ENCODE measurements around the gene BANF2.

BANF2 gene

DNA sequence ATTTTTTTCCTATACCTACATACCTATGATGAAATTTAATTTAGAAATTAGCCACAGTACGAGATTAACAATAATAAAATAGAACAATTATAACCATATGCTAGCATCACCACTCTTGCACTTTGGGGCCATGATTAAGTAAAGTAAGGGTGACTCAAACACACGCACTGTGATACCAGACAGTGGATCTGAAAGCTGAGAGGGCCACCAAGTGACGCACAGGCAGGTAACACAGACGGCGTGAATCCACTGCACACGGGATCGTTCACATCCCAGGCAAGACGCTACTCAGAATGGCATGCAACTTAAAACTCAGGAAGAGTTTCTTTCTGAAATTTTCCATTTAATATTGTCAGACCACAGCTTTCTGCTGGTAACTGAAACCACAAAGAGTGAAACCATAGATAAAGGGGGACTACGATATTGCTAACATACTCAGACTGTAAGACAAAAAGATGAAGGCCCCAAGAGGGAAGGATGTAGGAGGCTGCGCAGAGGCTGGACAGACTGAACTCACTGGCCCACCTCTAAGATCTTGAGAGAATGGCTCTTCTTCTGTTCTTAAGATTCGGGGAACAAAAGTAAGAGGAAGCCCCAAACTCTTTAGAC is 35.6 kb upstream of the BANF2 start:
- DNase-seq, result no peak

- no peak for DNase-seq
Observed at GRCh38 chr20:17665756-17666155, 34.0 kb upstream of the BANF2 start.

DNA sequence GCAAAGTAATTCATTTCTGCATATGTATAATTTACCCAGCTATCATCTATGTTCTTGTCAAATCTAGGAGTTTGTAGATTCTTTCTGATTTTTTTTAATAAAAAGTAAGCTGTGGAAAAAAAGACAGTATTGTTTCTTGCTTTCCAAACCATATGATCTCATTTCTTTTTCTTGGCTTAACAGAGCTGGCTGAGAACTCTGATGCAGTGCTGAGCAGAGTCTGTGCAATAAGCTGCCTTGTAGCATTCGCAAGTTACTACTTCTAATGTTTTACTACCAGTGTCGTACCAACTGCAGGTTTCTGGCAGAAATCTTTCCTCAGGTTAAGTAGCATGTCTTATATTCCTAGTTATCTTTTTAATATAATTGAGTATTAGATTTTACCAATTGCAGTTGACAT is 33.3 kb upstream of the BANF2 start:
- DNase-seq, result no peak

DNA sequence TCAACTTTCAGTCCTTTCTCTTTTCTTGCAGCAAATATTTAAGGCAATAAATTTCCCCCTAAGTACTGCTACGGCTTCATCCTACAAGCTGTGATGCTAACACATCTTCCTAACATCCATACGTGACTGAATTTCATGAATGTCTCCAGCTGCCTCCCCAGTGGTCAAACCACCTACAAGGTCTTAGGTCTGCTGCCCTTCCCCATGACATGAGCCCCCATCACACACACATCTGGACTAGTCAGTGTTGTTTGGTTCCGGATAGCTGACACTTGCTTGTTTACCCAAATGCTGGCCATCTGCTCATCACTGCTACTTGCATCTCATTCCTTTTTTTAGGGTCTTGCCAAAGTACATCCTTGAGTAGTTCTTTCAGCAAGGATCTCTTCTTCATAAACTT is 32.3 kb upstream of the BANF2 start:
- DNase-seq, result no peak

GRCh38 chr20:17668432-17668831 is 31.3 kb upstream of the BANF2 start:
- no peak for DNase-seq

GRCh38 chr20:17669306-17669931 is 30.3 kb upstream of the BANF2 start:
- DNase-seq, result no peak

DNA sequence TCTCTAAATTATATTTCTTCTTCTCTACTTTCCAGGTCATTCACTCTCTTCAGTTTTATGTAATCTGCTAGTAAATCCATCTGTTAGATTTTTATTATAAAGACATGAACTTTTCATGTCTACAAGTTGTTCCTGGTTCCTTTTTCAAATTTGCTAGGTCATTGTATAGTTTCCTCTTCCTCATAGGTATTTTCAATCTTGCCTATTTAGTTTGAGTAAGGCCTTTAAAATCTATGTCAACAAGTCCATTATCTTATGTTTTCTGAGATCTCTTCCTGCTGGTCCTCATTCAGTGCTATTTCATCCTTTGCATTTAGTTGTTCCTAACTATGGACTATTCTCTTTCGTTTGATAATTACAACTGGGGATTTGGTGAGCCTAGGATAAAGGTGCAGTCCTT is 28.8 kb upstream of the BANF2 start:
- DNase-seq, result no peak

DNA sequence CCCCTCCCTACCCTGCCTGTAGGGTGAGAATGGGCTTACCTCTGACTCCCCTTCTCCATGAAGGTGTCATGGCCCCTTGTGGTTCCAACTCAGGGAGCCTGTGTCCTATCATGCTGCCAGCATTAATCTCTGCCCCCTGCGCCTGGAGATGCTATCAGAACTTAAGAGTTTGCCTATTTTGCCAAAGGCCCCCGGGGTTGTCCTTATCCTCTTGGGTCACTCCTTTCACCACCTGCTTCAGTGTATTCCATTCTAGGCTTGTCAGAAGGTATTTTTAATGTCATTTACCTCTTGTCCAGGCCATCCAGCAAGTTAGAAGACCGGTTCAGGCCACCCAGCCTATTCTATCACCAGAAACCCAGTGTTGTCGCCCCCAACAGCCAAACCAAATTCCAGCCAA is 28.2 kb upstream of the BANF2 start:
- no peak for DNase-seq

- no peak for DNase-seq
Observed at GRCh38 chr20:17673084-17673483, 26.7 kb upstream of the BANF2 start.

- DNase-seq, result no peak
Observed at GRCh38 chr20:17674722-17675518, 24.8 kb upstream of the BANF2 start.

GRCh38 chr20:17675519-17676377 is 24.0 kb upstream of the BANF2 start:
- no peak for DNase-seq

GRCh38 chr20:17676378-17676759 is 23.4 kb upstream of the BANF2 start:
- no peak for DNase-seq

GRCh38 chr20:17676942-17677341 is 22.8 kb upstream of the BANF2 start:
- DNase-seq, result no peak

DNA sequence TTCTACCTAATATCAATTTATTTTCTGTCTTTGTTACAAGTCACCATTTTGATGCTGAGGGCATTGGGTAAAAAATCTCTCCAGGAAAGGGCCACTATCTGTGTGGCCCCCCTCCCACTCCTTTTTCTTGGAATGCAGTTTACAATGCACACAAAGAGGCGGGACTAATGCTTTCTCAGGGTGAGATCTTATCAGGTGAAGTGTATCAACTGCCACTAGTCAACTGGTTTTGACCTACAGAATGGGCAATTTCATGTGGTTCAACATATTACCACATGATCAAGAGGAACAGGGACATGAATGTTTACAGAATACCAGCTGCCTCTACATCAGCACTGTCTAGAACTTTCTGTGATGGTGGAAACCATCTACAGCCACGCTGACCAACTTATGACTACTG is 21.5 kb upstream of the BANF2 start:
- DNase-seq, result no peak

DNA sequence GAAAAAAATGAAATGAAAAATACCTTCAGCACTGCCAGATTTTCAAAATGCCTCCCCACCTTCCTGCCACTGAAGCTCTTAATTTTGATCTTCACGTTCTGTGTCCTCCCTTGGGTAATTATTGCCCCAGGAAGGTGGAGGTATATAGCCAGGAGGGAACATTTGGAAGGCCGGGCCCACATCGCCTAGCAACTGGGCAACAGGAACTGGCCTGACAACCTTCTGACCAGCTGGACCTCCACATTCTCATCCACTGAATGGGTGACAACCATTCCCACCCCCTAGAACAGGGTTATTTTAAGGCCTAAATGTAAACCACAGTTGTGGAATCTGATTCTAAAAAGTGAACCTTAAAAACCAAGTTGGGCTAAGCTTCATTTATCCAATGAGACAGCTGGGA is 20.9 kb upstream of the BANF2 start:
- DNase-seq, result no peak

GRCh38 chr20:17679941-17680835 is 19.6 kb upstream of the BANF2 start:
- peak; percentile 44 for DNase-seq

DNA sequence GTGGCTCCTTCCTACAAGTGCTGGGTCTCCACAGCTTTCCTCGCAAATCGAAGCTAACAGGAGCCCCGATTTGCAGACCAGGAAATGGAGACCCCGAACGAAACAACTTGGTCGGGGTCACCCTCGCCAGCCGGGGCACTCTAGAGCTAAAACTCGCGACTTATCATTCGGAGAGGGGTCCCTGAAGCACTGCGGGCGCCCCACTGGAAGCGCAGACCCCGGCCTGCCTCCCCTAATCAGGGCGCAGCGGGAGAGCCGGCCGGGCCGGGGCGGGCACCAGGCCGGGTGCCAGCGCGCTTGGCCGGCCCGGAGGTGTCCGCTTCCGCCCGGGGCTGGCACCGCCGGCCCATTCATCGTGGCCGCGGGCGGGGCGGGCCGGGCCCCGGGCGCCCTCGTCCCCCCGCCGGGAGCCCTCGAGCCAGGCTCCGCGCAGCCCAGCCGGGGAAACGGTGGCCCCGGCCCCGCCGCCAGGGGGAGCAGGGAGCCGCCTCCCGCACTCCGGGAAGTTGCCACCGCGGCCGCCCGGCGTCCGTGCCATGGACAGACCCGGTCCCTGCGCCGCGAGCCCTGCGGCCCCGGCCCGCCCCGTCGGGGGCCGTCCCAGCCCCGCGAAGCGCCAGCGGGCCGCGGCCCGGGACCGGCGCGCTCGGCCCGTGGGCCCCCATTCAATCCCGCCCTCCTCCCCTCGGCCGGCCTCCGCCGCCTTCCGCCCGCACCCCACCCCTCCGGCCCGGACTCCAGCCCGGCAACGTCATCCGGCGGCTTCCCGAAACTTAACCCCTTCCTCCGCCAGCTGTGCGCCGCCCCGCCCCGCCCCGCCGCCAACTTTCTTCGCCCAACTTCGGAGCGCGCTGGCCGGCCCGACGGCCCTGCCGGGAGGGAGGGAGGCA is 18.7 kb upstream of the BANF2 start:
- DNase-seq, result peak; percentile 67

GRCh38 chr20:17681726-17682102 is 18.1 kb upstream of the BANF2 start:
- no peak for DNase-seq

DNA sequence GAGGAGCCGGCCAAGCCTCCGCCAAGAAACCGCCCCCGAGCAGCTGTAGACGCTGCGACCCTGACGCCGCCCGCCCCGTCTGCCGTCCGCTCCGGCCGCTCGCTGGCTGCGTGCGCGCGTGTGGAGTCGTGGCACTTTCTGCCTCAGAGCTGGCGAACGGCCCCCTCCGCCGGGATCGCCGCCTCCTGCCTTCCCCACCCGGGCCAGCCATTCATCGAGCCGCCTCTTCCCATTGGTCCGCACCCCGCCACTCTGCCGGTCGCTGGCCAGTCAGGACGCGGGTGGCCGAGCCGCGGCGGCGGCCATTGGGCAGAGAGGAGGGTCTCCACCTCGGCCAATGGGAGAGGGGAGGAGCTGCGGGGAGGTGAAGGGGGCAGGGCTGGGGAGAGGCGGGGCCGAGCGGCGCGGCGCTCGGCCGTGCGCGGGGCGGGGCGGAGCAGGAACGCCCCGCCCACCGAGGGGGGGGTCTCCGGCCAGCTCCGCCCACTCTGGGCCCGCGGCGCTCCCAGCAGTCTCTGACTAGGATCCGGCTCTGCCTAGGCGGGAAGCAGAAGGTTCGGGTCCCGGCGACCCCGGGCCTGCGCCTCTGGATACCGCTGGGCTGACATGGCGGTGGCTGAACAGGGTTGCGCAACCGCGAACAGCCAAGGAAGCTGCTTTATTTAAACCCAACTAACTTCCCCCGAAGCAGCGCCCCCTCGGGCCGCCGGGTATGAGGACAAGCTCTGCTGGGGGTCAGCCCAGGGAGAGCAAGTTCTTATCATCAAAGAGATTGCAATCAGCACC is 17.5 kb upstream of the BANF2 start, which contains the start of gene RRBP1:
Gene RRBP1 (minus strand): TSS at position 140 of the 786 bp plus-strand sequence. CDS start 21,735 bp downstream, outside the sequence.
- DNase-seq, result peak; percentile 96

DNA sequence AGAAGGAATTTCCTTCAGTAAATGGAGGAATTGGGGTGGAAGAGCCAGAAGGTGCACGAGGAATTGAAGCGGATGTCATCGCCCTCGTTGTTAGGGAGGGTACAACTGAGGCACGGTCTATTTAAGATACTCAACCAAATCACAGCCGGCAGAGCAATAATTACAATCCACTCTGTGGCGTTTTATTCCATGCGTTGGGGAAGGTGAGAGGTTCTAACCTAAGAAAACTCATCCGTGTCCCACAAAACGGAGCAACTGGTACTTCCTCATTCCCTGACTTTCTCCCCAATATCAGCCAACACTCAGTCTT is 16.9 kb upstream of the BANF2 start:
- DNase-seq, result no peak

All from amniotic stem cell (primary cell).